ENCODE data around the gene LRMDA. TPM values are rescaled to one million over a fixed set of nuclear protein-coding genes. Genes with fewer than 3 reads are reported as not detected.

LRMDA gene
- total RNA-seq, 1 experiment from 2014 or later: 4.8 TPM

DNA sequence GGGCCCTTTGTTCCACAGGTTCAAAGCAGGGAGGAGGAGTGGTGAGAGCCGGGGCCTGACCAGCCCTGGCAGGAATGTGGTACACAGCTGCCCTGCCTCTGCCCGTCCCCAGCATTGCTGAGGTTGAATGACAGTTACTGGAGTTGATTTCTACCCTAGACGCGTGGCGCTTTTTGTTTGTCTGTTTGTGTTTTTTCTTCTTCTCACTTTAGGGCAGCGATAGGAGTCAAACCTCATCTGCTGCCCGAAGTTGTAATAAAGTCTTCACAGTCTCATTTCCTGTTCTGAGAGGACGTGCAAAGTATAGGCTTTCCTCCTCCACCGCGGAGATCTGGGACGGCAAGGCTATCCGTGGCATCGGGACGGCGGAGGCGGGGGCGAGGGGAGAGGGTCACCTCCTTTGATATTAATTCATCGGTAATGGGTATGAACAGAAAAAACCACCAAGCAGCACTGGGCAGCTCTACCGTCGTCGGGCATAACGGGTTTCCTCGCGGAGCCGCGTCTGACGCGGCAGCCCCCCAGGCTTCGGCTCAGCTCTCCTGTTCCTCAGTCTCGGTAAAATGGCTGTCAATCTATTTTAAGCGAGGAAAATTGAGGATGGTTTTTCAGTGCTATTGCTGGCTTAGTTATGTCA lies 160.8 kb downstream of the LRMDA start:
- no peak overlapping the region for H3K9ac ChIP-seq (ENCODE audit: low read length)
- no peaks in the 10 kb centered on the region for H3K9me3 ChIP-seq (ENCODE audit: control insufficient read depth in 1 of 2, insufficient read depth in 1 of 2, low read depth in 1 of 2, low read length in 2 of 2)
- H3K4me3 ChIP-seq (replicated peaks in 1 of 2; ENCODE audit: low read depth in 1 of 2, low read length in 2 of 2): no peak overlapping the region
- H3K4me1 ChIP-seq (ENCODE audit: control insufficient read depth in 1 of 2, insufficient read depth in 2 of 2, low read length in 2 of 2): no peaks in the 10 kb centered on the region
- H3K36me3 ChIP-seq (ENCODE audit: control insufficient read depth in 1 of 2, insufficient read depth in 2 of 2, low read length in 2 of 2): no peaks in the 10 kb centered on the region
- CTCF ChIA-PET: no interaction called here
- H2AFZ ChIP-seq (ENCODE audit: low read depth, low read length, poor library complexity, severe bottlenecking): no peak overlapping the region
- DNase-seq (ENCODE audit: low read depth, low spot score) (no peak), ATAC-seq (no peak)
- POLR2A ChIA-PET: no interaction called here
- H3K27ac ChIP-seq (ENCODE audit: low read depth, low read length): no peak overlapping the region
- RAD21 ChIA-PET (ENCODE audit: low non-redundant PET in 1 of 2, low total read pairs in 2 of 2, uncharacterized antibody in 2 of 2, unreplicated experiment in 2 of 2): no interaction called here
- no TSS peak for BruUV-seq (replicated peaks)
- H3K4me2 ChIP-seq (ENCODE audit: low read length): no peak overlapping the region
- no peaks in the 10 kb centered on the region for H3K9me2 ChIP-seq (ENCODE audit: insufficient read depth)
- no peak for TF ChIP-seq EZH2 (IDR thresholded peaks at IDR 0.05)
- TF ChIP-seq POLR2A (IDR thresholded peaks at IDR 0.05; ENCODE audit: borderline replicate concordance, extremely low read depth, insufficient read depth, insufficient read length): no peak
- no peak for TF ChIP-seq ZBTB33 (IDR thresholded peaks at IDR 0.05; ENCODE audit: extremely low read depth, insufficient replicate concordance, low read length)
- TF ChIP-seq YY1 (IDR thresholded peaks at IDR 0.05; ENCODE audit: extremely low read depth, insufficient replicate concordance, low read depth, low read length): no peak
- intact Hi-C loops (cut with micrococcal nuclease): no loop called here
- H3K79me2 ChIP-seq (ENCODE audit: insufficient read depth, low read length): no peaks in the 10 kb centered on the region
- no peaks in the 10 kb centered on the region for H4K20me1 ChIP-seq (ENCODE audit: insufficient read depth)
- H3K27me3 ChIP-seq (ENCODE audit: insufficient read depth, low read length): no peaks in the 10 kb centered on the region

- no TSS peak for BruUV-seq (replicated peaks)
- Histone ChIP-seq H3K9ac (ENCODE audit: low read length) (no peak overlapping the region), H3K9me2 (ENCODE audit: insufficient read depth) (no peaks in the 10 kb centered on the region), H3K79me2 (ENCODE audit: insufficient read depth, low read length) (no peaks in the 10 kb centered on the region), H3K4me3 (replicated peaks in 1 of 2; ENCODE audit: low read depth in 1 of 2, low read length in 2 of 2) (no peak overlapping the region), H3K4me2 (ENCODE audit: low read length) (no peak overlapping the region), H3K4me1 (ENCODE audit: control insufficient read depth in 1 of 2, insufficient read depth in 2 of 2, low read length in 2 of 2) (no peaks in the 10 kb centered on the region), H3K27me3 (ENCODE audit: insufficient read depth, low read length) (no peaks in the 10 kb centered on the region), H4K20me1 (ENCODE audit: insufficient read depth) (no peaks in the 10 kb centered on the region), H2AFZ (ENCODE audit: low read depth, low read length, poor library complexity, severe bottlenecking) (no peak overlapping the region), H3K9me3 (ENCODE audit: control insufficient read depth in 1 of 2, insufficient read depth in 1 of 2, low read depth in 1 of 2, low read length in 2 of 2) (no peaks in the 10 kb centered on the region), H3K36me3 (ENCODE audit: control insufficient read depth in 1 of 2, insufficient read depth in 2 of 2, low read length in 2 of 2) (no peaks in the 10 kb centered on the region), H3K27ac (ENCODE audit: low read depth, low read length) (no peak overlapping the region)
- CTCF ChIA-PET: no interaction called here
- ATAC-seq (no peak), DNase-seq (ENCODE audit: low read depth, low spot score) (no peak)
- intact Hi-C loops (cut with micrococcal nuclease): no loop called here
- POLR2A ChIA-PET: no interaction called here
- RAD21 ChIA-PET (ENCODE audit: low non-redundant PET in 1 of 2, low total read pairs in 2 of 2, uncharacterized antibody in 2 of 2, unreplicated experiment in 2 of 2): no interaction called here
- TF ChIP-seq, protein P1, sequence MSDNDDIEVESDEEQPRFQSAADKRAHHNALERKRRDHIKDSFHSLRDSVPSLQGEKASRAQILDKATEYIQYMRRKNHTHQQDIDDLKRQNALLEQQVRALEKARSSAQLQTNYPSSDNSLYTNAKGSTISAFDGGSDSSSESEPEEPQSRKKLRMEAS (IDR thresholded peaks at IDR 0.05): no peak
- no peak for TF ChIP-seq ELF1 (IDR thresholded peaks at IDR 0.05; ENCODE audit: borderline replicate concordance, low read depth)
- TF ChIP-seq, protein P2, sequence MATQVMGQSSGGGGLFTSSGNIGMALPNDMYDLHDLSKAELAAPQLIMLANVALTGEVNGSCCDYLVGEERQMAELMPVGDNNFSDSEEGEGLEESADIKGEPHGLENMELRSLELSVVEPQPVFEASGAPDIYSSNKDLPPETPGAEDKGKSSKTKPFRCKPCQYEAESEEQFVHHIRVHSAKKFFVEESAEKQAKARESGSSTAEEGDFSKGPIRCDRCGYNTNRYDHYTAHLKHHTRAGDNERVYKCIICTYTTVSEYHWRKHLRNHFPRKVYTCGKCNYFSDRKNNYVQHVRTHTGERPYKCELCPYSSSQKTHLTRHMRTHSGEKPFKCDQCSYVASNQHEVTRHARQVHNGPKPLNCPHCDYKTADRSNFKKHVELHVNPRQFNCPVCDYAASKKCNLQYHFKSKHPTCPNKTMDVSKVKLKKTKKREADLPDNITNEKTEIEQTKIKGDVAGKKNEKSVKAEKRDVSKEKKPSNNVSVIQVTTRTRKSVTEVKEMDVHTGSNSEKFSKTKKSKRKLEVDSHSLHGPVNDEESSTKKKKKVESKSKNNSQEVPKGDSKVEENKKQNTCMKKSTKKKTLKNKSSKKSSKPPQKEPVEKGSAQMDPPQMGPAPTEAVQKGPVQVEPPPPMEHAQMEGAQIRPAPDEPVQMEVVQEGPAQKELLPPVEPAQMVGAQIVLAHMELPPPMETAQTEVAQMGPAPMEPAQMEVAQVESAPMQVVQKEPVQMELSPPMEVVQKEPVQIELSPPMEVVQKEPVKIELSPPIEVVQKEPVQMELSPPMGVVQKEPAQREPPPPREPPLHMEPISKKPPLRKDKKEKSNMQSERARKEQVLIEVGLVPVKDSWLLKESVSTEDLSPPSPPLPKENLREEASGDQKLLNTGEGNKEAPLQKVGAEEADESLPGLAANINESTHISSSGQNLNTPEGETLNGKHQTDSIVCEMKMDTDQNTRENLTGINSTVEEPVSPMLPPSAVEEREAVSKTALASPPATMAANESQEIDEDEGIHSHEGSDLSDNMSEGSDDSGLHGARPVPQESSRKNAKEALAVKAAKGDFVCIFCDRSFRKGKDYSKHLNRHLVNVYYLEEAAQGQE (IDR thresholded peaks at IDR 0.05; ENCODE audit: low read depth): no peak
- TF ChIP-seq, protein P3, sequence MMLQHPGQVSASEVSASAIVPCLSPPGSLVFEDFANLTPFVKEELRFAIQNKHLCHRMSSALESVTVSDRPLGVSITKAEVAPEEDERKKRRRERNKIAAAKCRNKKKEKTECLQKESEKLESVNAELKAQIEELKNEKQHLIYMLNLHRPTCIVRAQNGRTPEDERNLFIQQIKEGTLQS (IDR thresholded peaks at IDR 0.05): no peak
- no peak for TF ChIP-seq CEBPB (IDR thresholded peaks at IDR 0.05; ENCODE audit: low read depth)
- TF ChIP-seq CBX3 (IDR thresholded peaks at IDR 0.05; ENCODE audit: low read depth): no peak
- no peak for TF ChIP-seq POLR2A (IDR thresholded peaks at IDR 0.05; ENCODE audit: borderline replicate concordance, extremely low read depth, insufficient read depth, insufficient read length)
- no peak for TF ChIP-seq SP1 (IDR thresholded peaks at IDR 0.05; ENCODE audit: low read depth)
- no peak for TF ChIP-seq JUND (IDR thresholded peaks at IDR 0.05)
- no peak for TF ChIP-seq FOSL1 (IDR thresholded peaks at IDR 0.05; ENCODE audit: low read depth)
- TF ChIP-seq SIN3A (IDR thresholded peaks at IDR 0.05; ENCODE audit: low read depth): no peak
These were observed 161.6 kb downstream of the LRMDA start for GRCh38 chr10:75592791-75593643.

Measured in HCT116 (cell line).